HG03060 (cell line): Measurements from ENCODE around the gene POU6F2.

ENCODE experiments used
- ATAC-seq: cut with Tn5 transposase; IDR thresholded peaks from one replicate; pipeline ENCODE4 v1.9.1; 2021; ENCODE audit warnings: low read depth, moderate number of reproducible peaks; ENCODE audit not compliant: unreplicated experiment

The POU6F2 gene

DNA sequence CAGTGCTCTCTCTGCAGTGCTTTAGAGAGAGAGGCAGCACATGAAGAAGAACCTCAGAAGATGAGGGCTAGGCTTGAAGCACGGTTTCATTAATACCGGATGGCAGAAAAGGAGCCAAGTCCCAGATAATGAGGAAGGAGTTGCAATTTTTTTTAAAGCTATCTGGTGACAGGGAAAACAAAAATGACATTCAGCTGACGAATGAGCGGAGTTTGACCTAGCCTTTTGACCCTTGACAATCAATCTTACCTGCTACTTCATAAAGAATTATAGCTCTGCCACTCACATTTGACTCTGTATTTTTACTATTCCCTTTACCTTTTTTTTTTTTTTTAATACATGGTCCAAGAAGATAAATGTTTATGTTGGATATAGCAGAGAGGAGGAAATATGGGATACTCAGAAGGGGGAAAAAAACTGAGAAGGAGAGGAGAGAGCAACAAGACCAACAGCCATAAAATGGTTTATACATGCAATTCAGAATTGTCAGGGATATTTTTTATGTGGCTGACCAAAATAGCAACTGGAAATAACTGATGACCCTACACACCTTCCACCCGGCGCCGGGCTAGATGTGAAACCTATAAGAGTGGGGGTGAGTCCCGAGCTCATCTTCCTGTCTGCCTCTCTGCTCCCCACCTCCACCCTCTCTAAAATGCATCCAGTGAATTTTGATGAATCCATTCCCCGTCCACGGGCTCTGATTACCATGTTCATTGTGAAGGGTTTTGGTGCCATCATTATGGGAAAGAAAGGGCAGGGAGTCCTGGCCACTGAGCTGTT is 314.1 kb downstream of the POU6F2 start:
- no peak for ATAC-seq

GRCh38 chr7:39293056-39293823 is 315.5 kb downstream of the POU6F2 start:
- ATAC-seq, result no peak

- ATAC-seq, result no peak
Observed at GRCh38 chr7:39294022-39294421, 316.3 kb downstream of the POU6F2 start.

GRCh38 chr7:39295796-39296195 is 318.1 kb downstream of the POU6F2 start:
- ATAC-seq, result no peak

DNA sequence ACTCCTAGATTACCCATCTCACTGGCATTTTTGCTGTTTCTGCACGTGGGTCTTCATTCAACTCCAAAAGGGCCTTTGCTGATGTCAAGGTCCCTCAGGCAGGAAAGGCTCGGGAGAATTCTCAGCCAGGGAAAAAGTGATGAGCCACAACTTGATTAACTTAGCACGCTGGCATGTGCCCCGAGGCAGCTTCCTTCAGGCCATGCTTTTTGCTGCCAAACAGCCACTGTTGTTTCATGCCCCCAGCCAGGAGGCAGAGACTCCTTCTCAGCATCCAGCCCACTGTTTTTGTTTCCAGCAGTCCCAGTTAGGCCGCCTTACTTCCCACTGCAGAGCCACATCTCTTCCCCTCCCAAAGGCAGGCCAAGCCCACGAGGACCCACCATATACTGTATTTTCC is 322.0 kb downstream of the POU6F2 start:
- no peak for ATAC-seq

- no peak for ATAC-seq
Observed at GRCh38 chr7:39300276-39300675, 322.6 kb downstream of the POU6F2 start.

DNA sequence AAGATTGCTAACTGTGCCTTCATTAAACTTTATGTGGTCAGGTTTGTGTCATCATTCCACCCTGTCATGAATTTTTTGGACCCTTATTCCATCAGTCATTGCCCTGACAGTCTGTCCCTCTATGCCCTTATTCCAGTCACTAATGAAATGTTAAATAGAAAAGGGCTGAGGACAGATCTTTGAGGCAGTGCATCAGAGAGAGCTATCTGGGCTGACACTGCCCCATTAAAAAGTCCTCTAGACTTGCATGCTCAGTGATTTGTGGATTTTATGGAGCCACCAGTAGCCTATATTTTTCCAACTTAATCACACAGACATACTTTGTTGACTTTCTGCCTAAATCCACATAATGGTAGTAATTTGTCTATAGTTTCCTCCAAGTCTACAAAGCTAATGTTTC is 323.8 kb downstream of the POU6F2 start:
- ATAC-seq, result no peak

DNA sequence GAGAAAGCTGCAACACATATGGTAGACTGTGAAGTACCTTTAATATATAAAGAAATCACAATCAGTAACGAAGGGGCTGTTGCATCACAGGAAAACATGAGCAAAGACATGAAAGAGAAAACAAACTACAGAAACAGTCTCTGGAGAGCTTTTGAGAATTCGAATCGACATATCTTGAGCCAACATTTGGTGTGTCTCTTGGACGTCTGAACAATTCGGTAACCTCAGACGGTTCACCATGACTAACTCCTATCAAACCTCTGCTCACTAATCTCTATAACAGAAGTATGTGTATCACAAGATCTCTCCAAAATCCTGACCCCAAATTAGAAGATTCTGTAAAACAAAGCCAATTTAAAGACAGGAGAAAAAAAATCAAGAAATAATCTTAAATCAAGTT is 326.5 kb downstream of the POU6F2 start:
- no peak for ATAC-seq

GRCh38 chr7:39304668-39305405 is 327.1 kb downstream of the POU6F2 start:
- no peak for ATAC-seq

DNA sequence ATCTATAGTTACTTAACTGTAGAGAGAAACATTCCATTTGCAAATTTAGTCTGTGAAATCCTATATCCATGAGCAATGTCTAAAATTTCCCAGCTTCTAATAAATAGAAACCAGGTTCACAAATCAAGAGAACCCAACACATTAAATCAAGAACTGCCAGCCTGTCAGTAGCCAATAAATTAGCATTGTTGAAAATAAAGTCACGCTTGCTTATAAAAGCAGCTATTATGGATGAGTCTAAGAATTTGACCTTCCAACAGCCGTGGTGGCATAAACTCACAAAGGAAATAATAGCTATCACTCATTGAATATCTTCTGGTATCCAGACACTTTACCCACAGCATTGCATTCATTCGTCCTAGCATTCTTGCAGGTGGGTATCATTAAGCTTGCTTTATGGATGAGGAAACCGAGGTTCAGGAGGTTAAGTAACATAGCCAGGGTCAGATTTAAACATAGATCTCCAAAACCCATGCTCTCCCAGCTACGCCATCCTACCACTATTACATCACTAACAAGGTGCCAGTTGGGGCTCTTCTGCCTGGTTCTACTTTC is 328.4 kb downstream of the POU6F2 start:
- no peak for ATAC-seq

DNA sequence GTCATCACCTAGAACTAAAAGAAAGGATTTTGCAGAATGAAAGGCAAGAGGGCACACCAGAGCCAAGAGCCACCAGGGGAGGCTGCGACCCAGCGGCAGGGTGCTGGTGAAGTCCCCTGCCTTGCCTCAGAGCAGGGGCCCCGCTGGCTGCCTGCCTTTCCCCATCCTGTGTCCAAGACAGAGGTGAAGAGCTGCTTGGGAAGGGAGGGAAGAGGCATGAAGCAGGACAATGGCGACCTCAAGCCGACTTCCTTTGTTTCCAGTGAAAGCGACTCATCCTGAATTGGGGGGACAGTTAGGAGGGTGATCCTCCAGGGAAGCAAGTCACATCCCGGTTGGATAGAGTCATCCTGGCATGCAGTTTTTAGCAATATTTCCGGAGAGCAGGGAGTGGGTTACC is 333.0 kb downstream of the POU6F2 start:
- no peak for ATAC-seq

DNA sequence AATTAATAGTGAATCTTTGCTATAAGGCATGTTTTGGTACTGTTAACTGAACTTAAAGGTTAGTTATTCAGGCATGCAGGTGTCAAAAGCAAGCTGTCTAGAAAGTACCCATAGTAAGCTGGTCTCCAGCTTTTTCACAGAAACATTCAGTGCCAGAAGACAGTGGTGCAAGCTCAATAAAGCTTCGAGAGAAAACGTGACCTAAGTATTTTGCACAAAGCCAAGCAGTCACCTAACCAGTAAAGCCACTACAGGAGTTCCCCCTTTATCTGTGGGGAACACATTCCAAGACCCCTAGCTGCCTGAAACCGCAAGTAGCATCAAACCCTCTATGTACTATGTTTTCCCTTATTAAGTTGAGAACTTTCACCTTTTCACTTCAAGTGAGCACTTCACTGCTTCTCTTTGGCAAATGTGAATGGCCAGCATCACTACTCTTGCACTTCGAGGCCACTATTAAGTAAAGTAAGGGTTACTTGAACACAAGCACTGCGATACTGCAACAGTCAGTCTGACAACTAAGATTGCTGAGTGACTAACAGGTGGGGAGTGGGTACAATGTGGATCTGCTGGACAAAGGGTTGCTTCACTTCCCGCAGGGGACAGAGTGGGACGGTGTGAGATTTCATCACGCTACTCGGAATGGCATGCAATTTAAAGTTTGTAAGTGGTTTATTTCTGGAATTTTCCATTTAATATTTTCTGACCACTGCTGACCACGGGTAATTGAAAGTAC is 334.7 kb downstream of the POU6F2 start:
- ATAC-seq, result no peak

GRCh38 chr7:39313376-39313775 is 335.7 kb downstream of the POU6F2 start:
- no peak for ATAC-seq

DNA sequence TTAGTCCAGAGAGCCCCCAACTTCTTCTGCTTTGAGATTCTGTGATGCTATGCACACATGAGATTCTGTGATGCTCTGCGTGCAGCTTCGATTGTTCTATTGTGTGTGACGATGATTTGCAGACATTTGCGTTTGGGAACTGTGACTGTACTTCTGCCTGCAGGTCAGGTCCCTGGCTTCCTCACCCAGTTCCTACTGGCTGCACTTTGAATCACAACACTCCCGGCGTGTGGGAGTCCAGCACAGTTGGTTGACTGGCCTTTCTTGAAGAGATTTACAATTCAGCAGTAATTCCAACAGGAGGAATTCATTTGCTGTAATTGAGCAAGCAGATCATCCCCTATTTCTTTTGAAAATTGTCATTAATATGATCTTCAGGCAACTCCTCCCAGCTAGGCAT is 336.3 kb downstream of the POU6F2 start:
- ATAC-seq, result no peak

GRCh38 chr7:39317107-39317506 is 339.4 kb downstream of the POU6F2 start:
- ATAC-seq, result no peak

GRCh38 chr7:39317896-39318295 is 340.2 kb downstream of the POU6F2 start:
- ATAC-seq, result no peak

GRCh38 chr7:39321245-39321644 is 343.5 kb downstream of the POU6F2 start:
- ATAC-seq, result no peak

DNA sequence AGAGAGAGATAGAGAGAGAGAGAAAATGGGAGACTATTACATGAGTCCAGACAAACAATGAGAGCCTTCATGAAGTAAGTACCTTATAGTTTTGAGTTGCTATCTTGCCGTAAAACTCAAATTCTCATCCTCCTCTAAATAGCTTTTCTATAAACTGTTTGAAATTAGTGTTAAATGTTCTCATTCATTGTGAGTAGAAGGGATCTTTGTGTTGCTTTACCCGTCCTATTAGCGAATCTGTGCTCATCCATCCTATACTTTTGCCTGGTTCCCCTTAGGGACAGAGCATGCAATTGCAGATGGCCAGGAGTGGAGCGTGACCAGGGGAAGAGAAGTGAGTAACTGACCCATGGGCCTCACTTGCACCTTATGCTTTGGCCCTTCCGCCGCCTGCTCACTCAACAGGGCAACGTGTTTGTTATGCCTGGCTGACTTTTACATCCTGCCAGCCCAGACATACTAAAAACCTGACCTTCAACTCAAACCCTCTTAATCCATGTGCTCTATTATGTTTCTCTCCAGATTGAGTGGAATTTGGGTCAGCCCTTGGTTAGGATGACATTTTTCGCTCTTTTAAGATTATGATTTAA is 344.3 kb downstream of the POU6F2 start:
- no peak for ATAC-seq

GRCh38 chr7:39324139-39324760 is 346.5 kb downstream of the POU6F2 start:
- no peak for ATAC-seq
